HepG2 (cell line): ENCODE results near the gene BBLN. TPM values are rescaled to one million over a fixed set of nuclear protein-coding genes. Genes with fewer than 3 reads are reported as not detected.

ENCODE experiments used
- FOXC1 ChIP-seq: sonication (generic); formaldehyde crosslinking; IDR thresholded peaks from 2 replicates; pipeline ENCODE4 v1.8.0; 2022; ENCODE audit warnings: mild to moderate bottlenecking, missing genetic modification reagents, borderline replicate concordance
- GABPA ChIP-seq, 2 experiments: IDR thresholded peaks; 2 replicates each; pipeline ENCODE4 v1.6.1; 2011 to 2016; ENCODE audit warnings: low read depth in 2 of 2, low read length in 1 of 2, missing biosample characterization in 1 of 2, missing genetic modification characterization in 1 of 2
- HDAC1 ChIP-seq: sonication (generic); formaldehyde crosslinking; IDR thresholded peaks from 2 replicates; pipeline ENCODE4 v1.5.1; 2020; ENCODE audit warnings: mild to moderate bottlenecking, missing genetic modification reagents
- HOXA9 ChIP-seq: sonication (generic); formaldehyde crosslinking; IDR thresholded peaks from 2 replicates; pipeline ENCODE4 v1.8.1; 2022; ENCODE audit warnings: missing genetic modification reagents, mild to moderate bottlenecking, moderate library complexity, borderline replicate concordance
- MIXL1 ChIP-seq: IDR thresholded peaks from 2 replicates; pipeline ENCODE4 v1.6.1; 2016
- MYC ChIP-seq: sonication (generic); formaldehyde crosslinking; IDR thresholded peaks from 2 replicates; pipeline ENCODE4 v1.9.0; 2021; ENCODE audit warnings: missing genetic modification reagents, borderline replicate concordance
- POLR2A ChIP-seq, 2 experiments: IDR thresholded peaks; 2 replicates each; pipeline ENCODE4 v1.6.1; 2011; ENCODE audit warnings: low read depth in 2 of 2, low read length in 2 of 2, mild to moderate bottlenecking in 1 of 2, moderate library complexity in 1 of 2; ENCODE audit not compliant: insufficient read depth in 1 of 2
- PRDM10 ChIP-seq: sonication (generic); formaldehyde crosslinking; IDR thresholded peaks from 2 replicates; pipeline ENCODE4 v1.4.0; 2020; ENCODE audit warnings: low read depth, missing genetic modification reagents
- REXO4 ChIP-seq: sonication (generic); formaldehyde crosslinking; IDR thresholded peaks from 2 replicates; pipeline ENCODE4 v1.8.0; 2022; ENCODE audit warnings: missing genetic modification reagents, mild to moderate bottlenecking, borderline replicate concordance
- RFXANK ChIP-seq: IDR thresholded peaks from 2 replicates; pipeline ENCODE4 v1.6.1; 2016
- SOX5 ChIP-seq: IDR thresholded peaks from 2 replicates; pipeline ENCODE4 v1.6.1; 2016; ENCODE audit warnings: borderline replicate concordance
- SP5 ChIP-seq: IDR thresholded peaks from 2 replicates; pipeline ENCODE4 v1.6.1; 2016; ENCODE audit warnings: low read depth, borderline replicate concordance
- STAT5B ChIP-seq: sonication (generic); formaldehyde crosslinking; IDR thresholded peaks from 2 replicates; pipeline ENCODE4 v1.4.0; 2020; ENCODE audit warnings: missing genetic modification reagents
- TEAD3 ChIP-seq: optimal IDR thresholded peaks from 2 replicates; pipeline ENCODE3; 2016; ENCODE audit warnings: borderline replicate concordance
- YEATS4 ChIP-seq: sonication (generic); formaldehyde crosslinking; IDR thresholded peaks from 2 replicates; pipeline ENCODE4 v1.4.0; 2020; ENCODE audit warnings: missing genetic modification reagents, borderline replicate concordance
- ZBTB7B ChIP-seq: sonication (generic); formaldehyde crosslinking; IDR thresholded peaks from 2 replicates; pipeline ENCODE4 v1.4.0; 2020; ENCODE audit warnings: missing genetic modification reagents
- ZNF292 ChIP-seq: sonication (generic); formaldehyde crosslinking; IDR thresholded peaks from 2 replicates; pipeline ENCODE4 v1.8.1; 2022; ENCODE audit warnings: mild to moderate bottlenecking, low read depth, missing genetic modification reagents, borderline replicate concordance
- ZNF441 ChIP-seq: sonication (generic); formaldehyde crosslinking; IDR thresholded peaks from 2 replicates; pipeline ENCODE4 v1.7.0; 2021; ENCODE audit warnings: missing genetic modification reagents, borderline replicate concordance
- ZNF549 ChIP-seq: sonication (generic); formaldehyde crosslinking; IDR thresholded peaks from 2 replicates; pipeline ENCODE4 v1.5.0; 2020; ENCODE audit warnings: missing genetic modification reagents
- ZNF562 ChIP-seq: sonication (generic); formaldehyde crosslinking; IDR thresholded peaks from 2 replicates; pipeline ENCODE4 v1.8.0; 2022; ENCODE audit warnings: missing genetic modification reagents, borderline replicate concordance
- ZNF660 ChIP-seq: sonication (generic); formaldehyde crosslinking; IDR thresholded peaks from 2 replicates; pipeline ENCODE4 v1.5.1; 2020; ENCODE audit warnings: mild to moderate bottlenecking, low read depth, missing genetic modification reagents, borderline replicate concordance
- ZNF724P ChIP-seq: sonication (generic); formaldehyde crosslinking; IDR thresholded peaks from 2 replicates; pipeline ENCODE4 v1.8.0; 2022; ENCODE audit warnings: missing genetic modification reagents, borderline replicate concordance
- polyA plus RNA-seq, 8 experiments: library from polyadenylated mRNA; depleted of rRNA in 3 of 8; stranded (reverse) in 7 of 8; unstranded in 1 of 8; fragments of >200 nt; fragmentation: Illumina TruSeq in 4 of 8; extraction: Trizol in 4 of 8; gene quantifications; 2 replicates each; pipeline versions ENCODE4 v1.2.1 to v1.2.3, GENCODE V29; 2011 to 2016; ENCODE audit warnings: low read depth in 4 of 8, missing spikeins in 1 of 8, mixed read lengths in 1 of 8; ENCODE audit not compliant: insufficient read depth in 1 of 8
- total RNA-seq, 5 experiments: library from RNA; depleted of rRNA; stranded (reverse); fragments of >200 nt; fragmentation: Illumina TruSeq; extraction: Trizol; gene quantifications; 2 replicates each; pipeline ENCODE4 v1.2.3, GENCODE V29; 2016; ENCODE audit warnings: low read depth in 1 of 5
- TF ChIP-seq, protein P1 (sequence below): sonication (generic); formaldehyde crosslinking; IDR thresholded peaks from 2 replicates; pipeline ENCODE4 v1.4.0; 2020; ENCODE audit warnings: missing genetic modification reagents
- TF ChIP-seq, protein P2 (sequence below): sonication (generic); formaldehyde crosslinking; IDR thresholded peaks from 2 replicates; pipeline ENCODE4 v1.8.1; 2022; ENCODE audit warnings: mild to moderate bottlenecking, missing genetic modification reagents

BBLN gene
- total and polyA plus RNA-seq, 2 of the 13 experiments (the other 11 are each of a cell fraction or from before 2014, with no cell fraction given): 27.6 to 33.1 TPM

DNA sequence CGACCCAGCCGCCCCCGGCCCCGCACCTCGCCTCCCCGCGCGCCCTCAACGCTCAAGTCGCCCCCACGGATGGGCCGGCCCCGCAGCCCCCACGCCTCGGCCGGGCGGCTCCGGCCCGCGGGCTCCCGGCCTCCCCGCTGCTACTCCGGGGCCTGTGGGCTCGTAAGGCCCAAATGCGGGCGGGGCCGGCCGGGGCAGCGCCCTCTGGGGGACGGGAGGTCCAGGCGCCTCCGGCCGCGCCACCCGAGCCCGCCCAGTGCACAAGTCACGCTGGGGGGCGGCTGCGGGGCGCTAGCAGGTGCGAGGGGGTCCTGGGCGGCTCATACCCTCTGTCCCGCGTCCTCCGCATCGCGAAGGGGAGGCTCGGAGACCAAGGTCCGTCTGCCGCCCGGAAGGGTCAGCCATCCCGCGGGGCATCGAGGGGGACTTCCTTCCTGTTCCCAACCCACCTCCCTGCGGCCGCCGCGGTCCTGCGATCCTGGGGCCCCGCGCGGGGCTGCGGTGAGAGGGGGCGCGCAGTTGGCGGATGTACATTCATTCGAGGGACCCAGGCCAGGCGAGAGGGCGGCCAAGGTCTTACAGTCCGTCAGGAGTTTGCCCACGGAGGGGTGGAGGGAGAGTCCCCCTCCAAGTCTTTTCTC, 31.5 kb downstream of the BBLN start, which contains the start of gene CIZ1 (continued):
- peak; percentile 96 for TF ChIP-seq PRDM10 (CRISPR knock-in tag)
- peak; percentile 73 for TF ChIP-seq GABPA (IDR thresholded peaks at IDR 0.05; ENCODE audit: low read depth, low read length)
- TF ChIP-seq GABPA (CRISPR knock-in tag; IDR thresholded peaks at IDR 0.05; ENCODE audit: low read depth): peak; percentile 85
- no peak for TF ChIP-seq REXO4 (CRISPR knock-in tag)
- TF ChIP-seq HOXA9 (CRISPR knock-in tag): 0 out of 2 replicates have a peak, but pooled peaks have one; percentile 17
- peak; percentile 68 for TF ChIP-seq ZNF441 (CRISPR knock-in tag)
- TF ChIP-seq MIXL1: peak; percentile 19; the same call in 1 of the 2 replicates
- peak; percentile 60 to 77; a peak in 3 of 4 replicates for TF ChIP-seq POLR2A (IDR thresholded peaks at IDR 0.05; ENCODE audit: insufficient read depth in 1 of 2, low read depth in 2 of 2, low read length in 2 of 2)
- TF ChIP-seq RFXANK (CRISPR knock-in tag): peak; percentile 70; the same call in 1 of the 2 replicates
- peak; percentile 80; the same call in 1 of the 2 replicates for TF ChIP-seq YEATS4
- TF ChIP-seq TEAD3 (CRISPR knock-in tag): peak; percentile 20
- TF ChIP-seq, protein P1, sequence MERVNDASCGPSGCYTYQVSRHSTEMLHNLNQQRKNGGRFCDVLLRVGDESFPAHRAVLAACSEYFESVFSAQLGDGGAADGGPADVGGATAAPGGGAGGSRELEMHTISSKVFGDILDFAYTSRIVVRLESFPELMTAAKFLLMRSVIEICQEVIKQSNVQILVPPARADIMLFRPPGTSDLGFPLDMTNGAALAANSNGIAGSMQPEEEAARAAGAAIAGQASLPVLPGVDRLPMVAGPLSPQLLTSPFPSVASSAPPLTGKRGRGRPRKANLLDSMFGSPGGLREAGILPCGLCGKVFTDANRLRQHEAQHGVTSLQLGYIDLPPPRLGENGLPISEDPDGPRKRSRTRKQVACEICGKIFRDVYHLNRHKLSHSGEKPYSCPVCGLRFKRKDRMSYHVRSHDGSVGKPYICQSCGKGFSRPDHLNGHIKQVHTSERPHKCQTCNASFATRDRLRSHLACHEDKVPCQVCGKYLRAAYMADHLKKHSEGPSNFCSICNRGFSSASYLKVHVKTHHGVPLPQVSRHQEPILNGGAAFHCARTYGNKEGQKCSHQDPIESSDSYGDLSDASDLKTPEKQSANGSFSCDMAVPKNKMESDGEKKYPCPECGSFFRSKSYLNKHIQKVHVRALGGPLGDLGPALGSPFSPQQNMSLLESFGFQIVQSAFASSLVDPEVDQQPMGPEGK (CRISPR knock-in tag): peak; percentile 77; the same call in 1 of the 2 replicates
- TF ChIP-seq, protein P2, sequence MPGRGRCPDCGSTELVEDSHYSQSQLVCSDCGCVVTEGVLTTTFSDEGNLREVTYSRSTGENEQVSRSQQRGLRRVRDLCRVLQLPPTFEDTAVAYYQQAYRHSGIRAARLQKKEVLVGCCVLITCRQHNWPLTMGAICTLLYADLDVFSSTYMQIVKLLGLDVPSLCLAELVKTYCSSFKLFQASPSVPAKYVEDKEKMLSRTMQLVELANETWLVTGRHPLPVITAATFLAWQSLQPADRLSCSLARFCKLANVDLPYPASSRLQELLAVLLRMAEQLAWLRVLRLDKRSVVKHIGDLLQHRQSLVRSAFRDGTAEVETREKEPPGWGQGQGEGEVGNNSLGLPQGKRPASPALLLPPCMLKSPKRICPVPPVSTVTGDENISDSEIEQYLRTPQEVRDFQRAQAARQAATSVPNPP: peak; percentile 82; the same call in 1 of the 2 replicates
- TF ChIP-seq STAT5B (CRISPR knock-in tag): 0 out of 2 replicates have a peak, but pooled peaks have one; percentile 20
- TF ChIP-seq SOX5 (CRISPR knock-in tag): 0 out of 2 replicates have a peak, but pooled peaks have one; percentile 22
- no peak for TF ChIP-seq ZNF292
- TF ChIP-seq FOXC1: peak; percentile 73; the same call in 1 of the 2 replicates
- peak; percentile 55; the same call in 1 of the 2 replicates for TF ChIP-seq HDAC1 (CRISPR knock-in tag)
- peak; percentile 96 for TF ChIP-seq ZBTB7B (CRISPR knock-in tag)
- peak; percentile 79; the same call in 1 of the 2 replicates for TF ChIP-seq ZNF549 (CRISPR knock-in tag)
- peak; percentile 71; the same call in 1 of the 2 replicates for TF ChIP-seq MYC (CRISPR knock-in tag)
- no peak for TF ChIP-seq ZNF660
- no peak for TF ChIP-seq ZNF562 (CRISPR knock-in tag)
- TF ChIP-seq ZNF724P (CRISPR knock-in tag): peak; percentile 63; the same call in 1 of the 2 replicates
- peak; percentile 47; the same call in 1 of the 2 replicates for TF ChIP-seq SP5 (CRISPR knock-in tag)
